K562 (cell line): ENCODE measurements around the gene NSMF. TPM values are rescaled to one million over a fixed set of nuclear protein-coding genes. Genes with fewer than 3 reads are reported as not detected.

Experiments
- CREB1 ChIP-seq, 2 experiments: sonication (generic) in 1 of 2; formaldehyde crosslinking in 1 of 2; IDR thresholded peaks; 2 replicates each; pipeline versions ENCODE4 v1.6.1 to v1.8.0; 2012 to 2022; ENCODE audit warnings: inconsistent platforms in 1 of 2, mild to moderate bottlenecking in 1 of 2, missing genetic modification reagents in 1 of 2, moderate library complexity in 1 of 2
- CTBP1 ChIP-seq: fragments of 450-650 bp; IDR thresholded peaks from 2 replicates; pipeline ENCODE4 v1.6.1; 2016; ENCODE audit warnings: borderline replicate concordance
- EP300 ChIP-seq: IDR thresholded peaks from 2 replicates; pipeline ENCODE4 v1.6.1; 2012; ENCODE audit warnings: low read length, improper control_type of control experiment
- EP400 ChIP-seq: fragments of 450-650 bp; IDR thresholded peaks from 2 replicates; pipeline ENCODE4 v1.6.1; 2017; ENCODE audit warnings: antibody characterized with exemption, mild to moderate bottlenecking, moderate library complexity
- GTF2A2 ChIP-seq: IDR thresholded peaks from 2 replicates; pipeline ENCODE4 v1.6.1; 2016; ENCODE audit warnings: mild to moderate bottlenecking, missing genetic modification characterization, missing compliant biosample characterization
- HNRNPL ChIP-seq: fragments of 200-400 bp; formaldehyde crosslinking; IDR thresholded peaks from 2 replicates; pipeline ENCODE4 v1.6.1; 2017; ENCODE audit warnings: low read depth, mild to moderate bottlenecking, low read length
- MTA3 ChIP-seq: fragments of 450-650 bp; formaldehyde crosslinking; IDR thresholded peaks from 2 replicates; pipeline ENCODE4 v1.6.1; 2017; ENCODE audit warnings: mild to moderate bottlenecking, borderline replicate concordance
- MTF1 ChIP-seq: fragments of 250-450 bp; sonication (Bioruptor Pico); IDR thresholded peaks from 2 replicates; pipeline ENCODE4 v1.9.0; 2021; ENCODE audit warnings: moderate library complexity, mild to moderate bottlenecking, inconsistent platforms, borderline replicate concordance
- NEUROD1 ChIP-seq: fragments of 150-350 bp; IDR thresholded peaks from 2 replicates; pipeline ENCODE4 v1.6.1; 2014; ENCODE audit warnings: borderline replicate concordance, low read length, low read depth; ENCODE audit not compliant: partially characterized antibody
- NKRF ChIP-seq: fragments of 450-650 bp; IDR thresholded peaks from 2 replicates; pipeline ENCODE4 v1.6.1; 2016; ENCODE audit warnings: borderline replicate concordance
- POLR2H ChIP-seq: IDR thresholded peaks from 2 replicates; pipeline ENCODE4 v1.6.1; 2016; ENCODE audit warnings: missing genetic modification characterization, low read depth, mild to moderate bottlenecking, control low read depth, missing compliant biosample characterization, moderate library complexity
- RBM39 ChIP-seq: fragments of 200-400 bp; formaldehyde crosslinking; optimal IDR thresholded peaks from 2 replicates; pipeline ENCODE3; 2018; ENCODE audit warnings: low read depth, low read length
- SIRT6 ChIP-seq: IDR thresholded peaks from one replicate; pipeline ENCODE4 v1.6.1; 2012; ENCODE audit warnings: low read depth, mild to moderate bottlenecking, control low read depth, inconsistent platforms, low read length, moderate library complexity
- SMC3 ChIP-seq: conservative IDR thresholded peaks from 2 replicates; pipeline ENCODE4 v1.6.1; 2011; ENCODE audit warnings: low read depth, low read length, improper control_type of control experiment; ENCODE audit not compliant: insufficient read depth
- SREBF2 ChIP-seq: sonication (generic); formaldehyde crosslinking; IDR thresholded peaks from 2 replicates; pipeline ENCODE4 v1.4.0; 2020; ENCODE audit warnings: mild to moderate bottlenecking, missing genetic modification reagents
- TAF15 ChIP-seq: fragments of 200-400 bp; formaldehyde crosslinking; IDR thresholded peaks from 2 replicates; pipeline ENCODE4 v1.6.1; 2017; ENCODE audit warnings: mild to moderate bottlenecking, low read depth, low read length, moderate library complexity
- ZFP1 ChIP-seq: fragments of 450-650 bp; formaldehyde crosslinking; IDR thresholded peaks from 2 replicates; pipeline ENCODE4 v1.4.0; 2020; ENCODE audit warnings: mild to moderate bottlenecking, mixed read lengths
- ZFX ChIP-seq: sonication (generic); formaldehyde crosslinking; IDR thresholded peaks from 2 replicates; pipeline ENCODE4 v1.8.0; 2022; ENCODE audit warnings: mild to moderate bottlenecking, missing genetic modification reagents, moderate library complexity
- ZKSCAN3 ChIP-seq: fragments of 250-450 bp; sonication (Bioruptor Pico); IDR thresholded peaks from 2 replicates; pipeline ENCODE4 v1.4.0; 2020
- ZKSCAN8 ChIP-seq: fragments of 200-800 bp; sonication (Bioruptor generic); IDR thresholded peaks from 2 replicates; pipeline ENCODE4 v1.6.1; 2016; ENCODE audit warnings: missing genetic modification characterization, missing compliant biosample characterization
- ZNF239 ChIP-seq: fragments of 250-450 bp; sonication (Bioruptor Pico); IDR thresholded peaks from 2 replicates; pipeline ENCODE4 v1.4.0; 2020; ENCODE audit warnings: mild to moderate bottlenecking
- ZNF41 ChIP-seq: fragments of 250-450 bp; sonication (Bioruptor Pico); conservative IDR thresholded peaks from 2 replicates; pipeline ENCODE4 v1.4.0; 2020; ENCODE audit warnings: mild to moderate bottlenecking
- ZNF785 ChIP-seq: fragments of 250-450 bp; sonication (Bioruptor Pico); IDR thresholded peaks from 2 replicates; pipeline ENCODE4 v1.4.0; 2020; ENCODE audit warnings: mild to moderate bottlenecking
- polyA plus RNA-seq, 8 experiments: library from polyadenylated mRNA; depleted of rRNA in 4 of 8; stranded (reverse) in 5 of 8; unstranded in 3 of 8; fragments of >200 nt; fragmentation: Nextera tagmentation in 2 of 8; fragmentation: Illumina TruSeq in 1 of 8; extraction: Ambion mirVana in 2 of 8; extraction: Trizol in 1 of 8; gene quantifications; 2 replicates each; pipeline versions ENCODE4 v1.2.1 to v1.2.3, GENCODE V29; 2011 to 2014; ENCODE audit warnings: inconsistent platforms in 1 of 8, missing spikeins in 1 of 8
- total RNA-seq, 7 experiments: library from RNA; depleted of rRNA in 6 of 7; stranded (reverse); fragments of >200 nt in 6 of 7; fragmentation: Illumina TruSeq in 2 of 7; extraction: Trizol in 2 of 7; gene quantifications; 2 replicates each; pipeline versions ENCODE4 v1.2.1 to v1.2.3, GENCODE V29; 2011 to 2021; ENCODE audit warnings: low replicate concordance in 1 of 7
- TF ChIP-seq, protein P1 (sequence below): fragments of 250-450 bp; sonication (Bioruptor Pico); IDR thresholded peaks from 2 replicates; pipeline ENCODE4 v1.8.0; 2022; ENCODE audit warnings: moderate library complexity, mild to moderate bottlenecking, inconsistent platforms
- TF ChIP-seq, protein P2 (sequence below): conservative IDR thresholded peaks from 2 replicates; pipeline ENCODE4 v1.6.1; 2011; ENCODE audit warnings: low read depth, mild to moderate bottlenecking, low read length; ENCODE audit not compliant: control insufficient read depth

The NSMF gene
- total and polyA plus RNA-seq, 9 of the 15 experiments (the other 6 are each of a cell fraction or from before 2014, with no cell fraction given), result 0.20 to 82.7 (median 29.3) TPM

- TF ChIP-seq, protein P1, sequence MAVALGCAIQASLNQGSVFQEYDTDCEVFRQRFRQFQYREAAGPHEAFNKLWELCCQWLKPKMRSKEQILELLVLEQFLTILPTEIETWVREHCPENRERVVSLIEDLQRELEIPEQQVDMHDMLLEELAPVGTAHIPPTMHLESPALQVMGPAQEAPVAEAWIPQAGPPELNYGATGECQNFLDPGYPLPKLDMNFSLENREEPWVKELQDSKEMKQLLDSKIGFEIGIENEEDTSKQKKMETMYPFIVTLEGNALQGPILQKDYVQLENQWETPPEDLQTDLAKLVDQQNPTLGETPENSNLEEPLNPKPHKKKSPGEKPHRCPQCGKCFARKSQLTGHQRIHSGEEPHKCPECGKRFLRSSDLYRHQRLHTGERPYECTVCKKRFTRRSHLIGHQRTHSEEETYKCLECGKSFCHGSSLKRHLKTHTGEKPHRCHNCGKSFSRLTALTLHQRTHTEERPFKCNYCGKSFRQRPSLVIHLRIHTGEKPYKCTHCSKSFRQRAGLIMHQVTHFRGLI (CRISPR knock-in tag), result no peak
- TF ChIP-seq MTA3, result no peak
- TF ChIP-seq EP300, result peak; percentile 3; the same call in 1 of the 2 replicates
- TF ChIP-seq ZNF41, result no peak
- no peak for TF ChIP-seq ZFX (CRISPR knock-in tag)
- no peak for TF ChIP-seq TAF15
- no peak for TF ChIP-seq SIRT6
- TF ChIP-seq SREBF2 (CRISPR knock-in tag), result no peak
- TF ChIP-seq SMC3, result no peak
- 0 out of 2 replicates have a peak, but pooled peaks have one; percentile 16 for TF ChIP-seq CREB1 (IDR thresholded peaks at IDR 0.05)
- peak; percentile 61; the same call in 1 of the 2 replicates for TF ChIP-seq CREB1 (CRISPR knock-in tag; IDR thresholded peaks at IDR 0.05)
- TF ChIP-seq NKRF, result 0 out of 2 replicates have a peak, but pooled peaks have one; percentile 24
- no peak for TF ChIP-seq NEUROD1
- 0 out of 2 replicates have a peak, but pooled peaks have one; percentile 60 for TF ChIP-seq CTBP1
- TF ChIP-seq ZFP1 (CRISPR knock-in tag), result no peak
- TF ChIP-seq GTF2A2 (tag), result no peak
- no peak for TF ChIP-seq RBM39
- no peak for TF ChIP-seq ZKSCAN3 (CRISPR knock-in tag)
- TF ChIP-seq POLR2H (tag), result no peak
- TF ChIP-seq ZNF785 (CRISPR knock-in tag), result no peak
- no peak for TF ChIP-seq ZKSCAN8 (CRISPR knock-in tag)
- TF ChIP-seq ZNF239 (CRISPR knock-in tag), result no peak
- TF ChIP-seq, protein P2, sequence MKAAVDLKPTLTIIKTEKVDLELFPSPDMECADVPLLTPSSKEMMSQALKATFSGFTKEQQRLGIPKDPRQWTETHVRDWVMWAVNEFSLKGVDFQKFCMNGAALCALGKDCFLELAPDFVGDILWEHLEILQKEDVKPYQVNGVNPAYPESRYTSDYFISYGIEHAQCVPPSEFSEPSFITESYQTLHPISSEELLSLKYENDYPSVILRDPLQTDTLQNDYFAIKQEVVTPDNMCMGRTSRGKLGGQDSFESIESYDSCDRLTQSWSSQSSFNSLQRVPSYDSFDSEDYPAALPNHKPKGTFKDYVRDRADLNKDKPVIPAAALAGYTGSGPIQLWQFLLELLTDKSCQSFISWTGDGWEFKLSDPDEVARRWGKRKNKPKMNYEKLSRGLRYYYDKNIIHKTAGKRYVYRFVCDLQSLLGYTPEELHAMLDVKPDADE, result no peak
- TF ChIP-seq HNRNPL, result no peak
- TF ChIP-seq EP400, result no peak
- no peak for TF ChIP-seq MTF1 (CRISPR knock-in tag)
These were observed 32.8 kb upstream of the NSMF start (continued) for GRCh38 chr9:137491735-137492432.
